HG02970 (cell line): ENCODE results near the gene PLEKHA5.
"Not testable (repeated sequence)": the region's sequence is repeated elsewhere in the genome, so short reads cannot be mapped to it uniquely, and the experiment has no call there.

Source experiments
- ATAC-seq: cut with Tn5 transposase; IDR thresholded peaks from one replicate; pipeline ENCODE4 v1.9.1; 2021; ENCODE audit warnings: mild to moderate bottlenecking, moderate library complexity, moderate number of reproducible peaks; ENCODE audit not compliant: unreplicated experiment, low FRiP score

The PLEKHA5 gene

DNA sequence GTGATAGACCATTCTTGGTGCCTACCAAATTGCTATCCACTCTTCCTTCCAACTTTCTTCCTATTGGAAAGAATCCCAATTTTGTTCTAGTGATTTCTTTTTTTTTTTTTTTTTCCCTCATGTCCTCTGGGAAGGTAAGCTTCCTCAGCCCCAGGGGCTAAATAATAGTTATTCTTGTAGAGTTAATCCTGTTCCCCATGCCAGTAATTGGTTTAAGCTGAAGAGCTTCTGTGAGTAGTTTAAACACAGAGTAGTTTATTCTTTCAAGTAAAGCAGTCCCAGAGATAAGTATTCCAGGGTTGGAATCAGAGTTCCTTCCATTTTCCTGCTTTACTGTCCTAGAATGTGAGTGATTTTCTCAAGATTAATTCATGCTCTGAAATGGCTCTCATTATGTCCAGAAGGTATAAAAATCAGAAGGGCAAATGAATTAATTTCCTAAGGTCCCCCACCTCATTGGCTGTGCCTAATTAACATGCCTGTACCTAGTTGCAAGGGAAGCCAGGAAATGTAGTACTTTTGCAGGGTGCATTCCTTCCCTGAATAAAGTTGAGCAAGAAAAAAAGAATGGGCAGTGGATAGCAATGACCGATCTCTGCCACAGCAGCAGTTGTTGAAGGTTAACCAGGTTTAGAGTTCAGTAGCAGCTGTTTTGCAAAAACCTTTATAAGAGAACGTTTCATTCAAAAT is 97.8 kb downstream of the PLEKHA5 start:
- no peak for ATAC-seq

GRCh38 chr12:19227880-19228210 is 98.3 kb downstream of the PLEKHA5 start:
- no peak for ATAC-seq

- ATAC-seq, result not testable (repeated sequence)
Measured at GRCh38 chr12:19229021-19229420, 99.5 kb downstream of the PLEKHA5 start.

DNA sequence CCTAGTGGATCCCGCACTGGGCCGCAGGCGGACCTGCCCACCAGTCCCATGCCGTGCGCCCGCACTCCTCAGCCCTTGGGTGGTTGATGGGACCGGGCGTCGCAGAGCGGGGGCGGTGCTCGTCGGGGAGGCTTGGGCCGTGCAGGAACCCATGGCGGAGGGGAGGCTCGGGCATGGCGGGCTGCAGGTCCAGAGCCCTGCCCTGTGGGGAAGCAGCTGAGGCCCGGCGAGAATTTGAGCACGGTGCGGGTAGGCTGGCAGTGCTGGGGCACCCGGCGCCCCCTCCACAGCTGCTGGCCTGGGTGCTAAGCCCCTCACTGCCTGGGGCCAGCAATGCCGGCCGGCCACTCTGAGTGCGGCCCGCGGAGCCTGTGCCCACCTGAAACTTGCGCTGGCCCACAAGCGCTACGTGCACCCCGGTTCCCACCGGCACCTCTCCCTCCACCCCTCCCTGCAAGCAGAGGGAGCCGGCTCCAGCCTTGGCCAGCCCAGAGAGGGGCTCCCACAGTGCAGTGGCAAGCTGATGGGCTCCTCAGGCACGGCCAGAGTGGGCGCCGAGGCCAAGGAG is 100.8 kb downstream of the PLEKHA5 start:
- no peak for ATAC-seq

- no peak for ATAC-seq
Measured at GRCh38 chr12:19230896-19231295, 101.4 kb downstream of the PLEKHA5 start.

DNA sequence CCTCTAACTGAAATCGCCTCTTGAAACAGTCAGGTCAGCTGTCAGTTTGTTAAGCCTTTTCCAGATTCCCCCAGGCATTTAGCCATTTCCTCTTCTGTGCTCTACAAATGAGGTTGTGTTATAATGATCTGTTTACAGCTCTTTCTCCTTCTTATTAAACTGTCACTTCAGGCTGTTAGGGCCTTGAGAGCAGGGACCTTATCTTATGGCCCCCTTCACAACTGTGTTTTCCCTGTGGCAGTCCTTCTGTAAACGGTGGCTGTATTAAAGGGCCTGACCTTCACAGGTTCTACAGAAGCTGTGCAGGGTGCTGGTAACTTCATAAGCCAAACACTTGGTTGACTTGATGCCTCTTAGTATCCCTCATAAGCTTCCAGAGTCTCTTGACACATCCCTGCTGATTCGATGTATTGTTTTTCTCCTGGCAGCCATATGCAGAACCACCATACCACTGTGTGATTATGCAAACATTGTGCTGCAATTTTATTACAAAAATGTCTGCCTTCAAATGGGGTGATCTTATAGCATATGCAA is 104.7 kb downstream of the PLEKHA5 start:
- no peak for ATAC-seq

DNA sequence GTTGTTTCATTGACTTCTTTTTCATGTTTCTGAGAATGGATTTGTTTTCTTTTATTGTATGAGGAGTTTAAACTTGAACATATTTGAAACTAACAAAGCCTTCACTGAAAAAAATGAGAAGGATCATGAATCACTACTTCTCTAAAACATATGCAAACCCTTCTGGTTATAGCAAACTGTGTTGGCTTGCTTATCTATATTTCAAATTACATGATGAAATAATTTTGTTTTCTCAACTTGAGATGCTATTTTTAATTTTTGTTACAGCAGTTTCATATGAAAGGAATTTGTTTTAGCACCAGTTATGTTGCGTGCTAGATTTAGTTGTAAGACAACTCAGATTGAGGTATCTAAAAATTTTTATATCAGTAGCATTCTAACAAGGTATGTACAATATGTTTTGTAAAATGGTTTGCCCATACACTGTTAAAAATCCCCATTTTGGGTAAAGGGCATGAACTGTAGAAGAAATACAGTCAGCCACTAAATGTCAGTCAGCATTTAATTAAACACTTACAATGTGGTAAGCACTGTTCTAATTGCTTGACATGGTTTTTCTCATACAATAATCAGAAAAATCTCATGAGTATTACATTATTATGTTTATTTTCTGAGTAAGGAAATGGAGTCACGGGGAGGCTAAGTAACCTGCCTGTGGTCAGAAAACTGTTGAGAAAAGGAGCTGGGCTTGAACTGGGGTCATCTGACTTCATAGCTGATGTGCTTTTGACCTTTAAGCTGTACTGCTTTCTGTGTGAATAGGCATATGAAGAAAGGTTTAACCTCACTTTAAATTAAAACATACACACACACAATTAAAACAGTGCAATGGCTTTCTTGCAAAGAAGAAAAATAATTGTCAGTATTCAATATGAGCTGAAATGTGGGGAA is 105.7 kb downstream of the PLEKHA5 start:
- no peak for ATAC-seq

GRCh38 chr12:19236656-19237055 is 107.1 kb downstream of the PLEKHA5 start:
- ATAC-seq, result no peak

DNA sequence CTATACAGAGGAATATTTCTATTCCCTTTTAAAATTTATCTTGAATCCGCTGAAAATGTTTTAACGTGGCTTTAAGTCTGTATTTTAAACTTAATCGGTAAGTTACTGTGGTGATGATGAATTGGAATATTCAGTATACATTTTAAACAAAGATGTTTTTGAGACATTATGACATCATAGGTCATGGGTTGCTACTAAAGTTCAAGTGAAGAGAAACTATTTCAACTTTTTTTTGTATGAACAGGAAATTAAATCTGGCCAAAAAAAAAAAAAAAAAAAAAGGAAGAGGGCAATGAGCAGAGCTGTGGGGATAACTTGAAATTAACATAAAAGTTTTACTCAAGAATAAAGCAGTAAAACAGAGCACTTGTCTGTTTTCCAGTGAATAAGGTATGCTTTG is 109.0 kb downstream of the PLEKHA5 start:
- ATAC-seq, result no peak

DNA sequence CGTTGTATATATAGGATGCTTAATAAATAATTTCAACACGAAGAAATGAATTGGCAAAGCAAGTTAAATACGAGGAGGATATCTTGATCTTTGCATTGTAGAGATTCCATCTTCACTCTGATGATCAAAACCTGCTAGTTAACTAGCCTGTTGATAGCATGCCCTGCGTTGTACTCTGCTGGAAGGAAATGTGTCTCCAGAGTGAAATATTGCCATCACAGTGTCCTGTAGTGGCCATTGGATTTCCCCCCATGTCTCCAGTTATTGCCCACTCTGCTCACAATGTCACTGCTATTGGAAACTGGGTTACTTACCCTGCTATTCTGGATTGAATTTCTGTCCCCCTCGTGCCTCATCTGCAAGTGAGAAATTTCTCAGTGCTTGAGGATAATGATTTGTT is 109.6 kb downstream of the PLEKHA5 start:
- ATAC-seq, result no peak

GRCh38 chr12:19239616-19240234 is 110.2 kb downstream of the PLEKHA5 start:
- no peak for ATAC-seq

GRCh38 chr12:19242581-19242980 is 113.0 kb downstream of the PLEKHA5 start:
- ATAC-seq, result no peak

GRCh38 chr12:19243551-19243950 is 114.0 kb downstream of the PLEKHA5 start:
- no peak for ATAC-seq

- no peak for ATAC-seq
Measured at GRCh38 chr12:19244312-19244711, 114.8 kb downstream of the PLEKHA5 start.

DNA sequence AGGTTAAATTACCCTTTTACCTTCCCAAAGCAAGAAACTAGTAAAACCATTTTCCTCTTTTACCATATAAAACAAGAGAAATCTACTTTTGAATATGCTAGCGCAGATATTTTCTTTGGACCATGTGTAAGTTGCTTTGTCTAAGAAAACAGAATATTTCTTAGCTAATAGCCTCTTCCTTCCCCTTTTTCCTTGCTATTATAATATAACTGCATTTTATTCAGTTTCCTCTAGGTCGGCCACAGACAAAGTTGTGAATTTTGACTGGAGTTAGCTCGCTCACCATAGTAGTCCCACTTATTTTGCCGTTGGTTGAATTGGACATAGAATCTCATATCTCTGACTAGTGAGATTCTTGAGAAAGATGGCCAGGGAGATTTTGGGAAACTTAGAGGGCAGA is 115.6 kb downstream of the PLEKHA5 start:
- ATAC-seq, result no peak

DNA sequence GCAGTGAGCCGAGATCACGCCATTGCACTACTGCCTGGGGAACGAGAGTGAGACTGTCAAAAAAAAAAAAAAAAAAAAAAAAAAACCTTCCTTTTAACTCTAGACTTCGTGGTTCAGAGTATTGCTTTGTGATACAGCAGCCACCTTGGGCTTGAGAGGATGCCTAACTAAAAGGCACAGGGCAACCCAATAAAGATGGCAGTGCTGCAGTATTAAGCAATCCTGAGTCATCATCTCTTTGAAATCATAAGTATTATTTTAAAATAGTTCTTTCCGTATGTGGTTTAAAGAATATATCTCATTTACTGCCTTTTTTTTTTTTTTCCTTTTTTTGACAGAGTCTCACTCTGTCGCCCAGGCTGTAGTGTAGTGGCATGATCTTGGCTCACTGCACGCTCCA is 116.1 kb downstream of the PLEKHA5 start:
- no peak for ATAC-seq

DNA sequence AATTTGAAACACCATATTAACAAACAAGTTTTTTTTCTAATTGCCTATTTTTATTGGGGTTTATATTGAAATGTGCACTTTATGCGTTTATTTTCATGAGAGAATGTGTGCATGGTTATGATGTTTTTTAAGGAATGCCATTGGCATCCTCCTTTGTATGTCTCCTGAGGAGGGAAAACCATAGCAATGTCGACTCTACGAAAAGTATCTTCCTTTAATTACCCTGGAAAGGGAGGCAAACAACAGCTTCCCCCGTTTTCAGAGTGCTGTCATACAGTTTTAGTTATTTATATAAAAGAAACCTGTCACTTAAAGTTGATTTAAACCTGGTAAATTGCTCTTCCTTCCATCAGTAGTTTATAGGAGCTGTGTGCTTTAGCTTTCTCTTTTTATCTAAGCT is 117.4 kb downstream of the PLEKHA5 start:
- no peak for ATAC-seq

DNA sequence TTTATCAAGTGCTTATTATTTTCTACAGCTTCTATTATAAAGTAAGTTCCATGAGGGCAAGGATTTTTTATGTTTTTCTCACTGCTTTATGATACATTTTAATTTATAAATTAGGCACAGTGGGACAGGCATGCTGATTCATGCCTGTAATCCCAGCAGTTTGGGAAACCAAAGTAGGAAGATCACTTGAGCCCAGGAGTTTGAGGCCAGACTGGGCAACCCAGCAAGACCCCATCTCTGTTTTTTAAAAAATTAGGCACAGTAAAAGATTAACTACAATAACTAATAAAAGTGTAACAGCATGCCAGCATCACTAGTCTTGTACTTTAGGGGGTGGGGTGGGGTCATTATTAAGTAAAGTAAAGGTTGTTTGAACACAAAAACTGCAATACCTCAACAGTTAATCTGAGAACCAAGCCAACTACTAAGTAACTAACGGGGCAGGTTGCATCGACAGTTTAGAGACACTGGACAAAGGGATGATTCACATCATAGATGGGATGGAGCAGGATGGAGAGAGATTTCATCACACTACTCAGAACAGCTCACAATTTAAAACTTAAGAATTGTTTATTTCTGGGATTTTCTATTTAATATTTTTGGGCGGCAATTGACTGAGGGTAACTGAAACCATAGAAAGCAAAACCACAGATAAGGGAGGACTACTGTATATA is 119.5 kb downstream of the PLEKHA5 start:
- no peak for ATAC-seq

- no peak for ATAC-seq
Measured at GRCh38 chr12:19251481-19252132, 122.1 kb downstream of the PLEKHA5 start.

GRCh38 chr12:19260135-19260534 is 130.6 kb downstream of the PLEKHA5 start:
- no peak for ATAC-seq
